Tibial artery (tissue), 4 donors: ENCODE measurements around the gene NCKAP5.
"Not testable (repeated sequence)": the region's sequence is repeated elsewhere in the genome, so short reads cannot be mapped to it uniquely, and the experiment has no call there.

Experiments
- DNase-seq, 2 donors: peaks; one replicate each; pipeline ENCODE4 v3.0.0-alpha.2; 2019
- H3K27ac ChIP-seq, 2 donors: fragments of 200-600 bp; sonication (generic) in 1 of 2; 1 replicate in 1 of 2; 2 replicates in 1 of 2; pipeline ENCODE4 v1.5.1; 2018 to 2019; ENCODE audit warnings: mild to moderate bottlenecking in 1 of 2
- H3K27me3 ChIP-seq, 2 donors: fragments of 200-600 bp; sonication (generic) in 1 of 2; one replicate each; pipeline versions ENCODE4 v1.5.1 to v1.6.0; 2016 to 2019
- H3K36me3 ChIP-seq, 3 donors: fragments of 200-600 bp; sonication (generic) in 2 of 3; one replicate each; pipeline ENCODE4 v1.5.1; 2016 to 2019; ENCODE audit warnings: mild to moderate bottlenecking in 2 of 3
- H3K4me1 ChIP-seq, 4 donors: fragments of 200-600 bp; sonication (generic) in 2 of 4; 1 replicate in 3 of 4; 2 replicates in 1 of 4; pipeline ENCODE4 v1.5.1; 2016 to 2019
- H3K4me3 ChIP-seq, 2 donors: fragments of 200-600 bp; sonication (generic) in 1 of 2; 1 replicate in 1 of 2; 2 replicates in 1 of 2; pipeline ENCODE4 v1.5.1; 2018 to 2019; ENCODE audit warnings: mild to moderate bottlenecking in 2 of 2
- H3K9me3 ChIP-seq, 3 donors: fragments of 200-600 bp; sonication (generic) in 1 of 3; one replicate each; pipeline ENCODE4 v1.5.1; 2016 to 2019
- CTCF ChIP-seq, 2 experiments: fragments of 200-600 bp in 1 of 2; fragments of 450-650 bp in 1 of 2; IDR thresholded peaks; one replicate each; pipeline ENCODE4 v1.5.1; 2017 to 2019; ENCODE audit warnings: antibody characterized with exemption in 2 of 2, mild to moderate bottlenecking in 1 of 2, moderate library complexity in 1 of 2
- intact Hi-C: fragments of 100-400 bp; cut with DNase I; formaldehyde crosslinking; loops from one replicate; pipeline ENCODE4 v1.15.0; 2023; ENCODE audit warnings: low total_unique reads

NCKAP5 gene

DNA sequence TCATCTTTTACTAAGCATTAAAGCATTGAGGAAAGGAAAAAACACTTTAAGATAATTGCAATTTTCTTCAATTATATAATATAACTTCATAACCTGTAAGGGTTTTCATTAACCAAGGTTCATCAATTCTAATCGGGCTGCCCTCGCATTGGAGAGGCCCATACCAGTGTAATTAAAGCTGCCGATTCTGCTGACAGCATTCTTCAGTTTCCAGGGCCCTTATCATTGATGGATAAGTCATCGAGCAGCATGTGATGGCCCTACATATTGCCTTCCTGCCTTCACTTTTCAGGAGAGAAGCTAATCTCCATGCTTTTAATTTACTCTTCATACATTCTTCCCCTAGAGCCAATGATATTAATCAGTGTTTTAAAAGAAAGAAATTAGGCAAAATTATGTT, 92.0 kb downstream of the NCKAP5 start:
- no peaks in the 10 kb centered on the region for H3K36me3 ChIP-seq
- H3K4me1 ChIP-seq, result no peaks in the 10 kb centered on the region
- no peak for TF ChIP-seq CTCF (IDR thresholded peaks at IDR 0.05)
- intact Hi-C loops, result no loop called here
- H3K27ac ChIP-seq, result no peak overlapping the region
- H3K4me3 ChIP-seq, result no peak overlapping the region
- H3K9me3 ChIP-seq, result no peaks in the 10 kb centered on the region
- no peaks in the 10 kb centered on the region for H3K27me3 ChIP-seq
- no peak for DNase-seq

GRCh38 chr2:133475610-133476009, 92.7 kb downstream of the NCKAP5 start:
- H3K4me3 ChIP-seq, result no peak overlapping the region
- H3K36me3 ChIP-seq, result no peaks in the 10 kb centered on the region
- no peaks in the 10 kb centered on the region for H3K4me1 ChIP-seq
- no peak for DNase-seq
- intact Hi-C loops, result no loop called here
- no peak for TF ChIP-seq CTCF (IDR thresholded peaks at IDR 0.05)
- H3K27me3 ChIP-seq, result no peaks in the 10 kb centered on the region
- no peaks in the 10 kb centered on the region for H3K9me3 ChIP-seq
- no peak overlapping the region for H3K27ac ChIP-seq

GRCh38 chr2:133470446-133470845, 97.8 kb downstream of the NCKAP5 start:
- H3K9me3 ChIP-seq, intact Hi-C loops, H3K27ac ChIP-seq, H3K4me3 ChIP-seq, H3K27me3 ChIP-seq, H3K4me1 ChIP-seq, H3K36me3 ChIP-seq, DNase-seq: not testable (repeated sequence)

DNA sequence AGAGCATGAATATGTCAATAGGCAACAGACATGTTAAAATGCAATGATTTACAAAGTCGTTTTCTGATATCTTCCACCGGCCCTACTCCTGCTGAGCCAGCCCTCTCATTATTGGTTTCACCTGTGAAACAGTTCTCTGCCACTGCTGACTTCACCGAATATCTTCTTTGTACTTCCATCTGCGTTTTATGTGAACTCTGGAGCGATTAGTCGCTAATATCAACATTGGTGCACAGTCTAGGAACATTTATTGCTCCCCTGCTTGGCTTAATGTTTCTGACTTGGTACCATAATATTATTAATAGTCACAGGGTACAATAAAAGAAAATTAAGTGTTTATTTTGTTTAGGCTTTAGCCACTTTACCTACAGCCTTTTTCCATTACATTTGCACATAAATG, 105.5 kb downstream of the NCKAP5 start:
- no peak for TF ChIP-seq CTCF (IDR thresholded peaks at IDR 0.05)
- DNase-seq, result no peak

GRCh38 chr2:133461484-133461883, 106.8 kb downstream of the NCKAP5 start:
- Histone ChIP-seq H3K4me1 (no peaks in the 10 kb centered on the region), H3K27me3 (no peaks in the 10 kb centered on the region), H3K27ac (no peak overlapping the region), H3K36me3 (no peaks in the 10 kb centered on the region), H3K9me3 (no peaks in the 10 kb centered on the region), H3K4me3 (no peak overlapping the region)
- DNase-seq, result no peak
- intact Hi-C loops, result no loop called here
- TF ChIP-seq CTCF (IDR thresholded peaks at IDR 0.05), result no peak

More for the DNA sequence above, 105.5 kb downstream of the NCKAP5 start:
- intact Hi-C loops, result loop anchor here (2.0 kb wide), 1 partner anchor 488 kb away; no protein-coding TSS in a partner anchor
- no peaks in the 10 kb centered on the region for H3K27me3 ChIP-seq
- no peak overlapping the region for H3K27ac ChIP-seq
- H3K9me3 ChIP-seq, result no peaks in the 10 kb centered on the region
- H3K36me3 ChIP-seq, result no peaks in the 10 kb centered on the region
- H3K4me3 ChIP-seq, result no peak overlapping the region
- H3K4me1 ChIP-seq, result no peaks in the 10 kb centered on the region

- intact Hi-C loops, result no loop called here
- H3K4me1 ChIP-seq, result no peaks in the 10 kb centered on the region
- H3K9me3 ChIP-seq, result no peaks in the 10 kb centered on the region
- no peak overlapping the region for H3K4me3 ChIP-seq
- no peaks in the 10 kb centered on the region for H3K27me3 ChIP-seq
- no peak for DNase-seq
- no peak overlapping the region for H3K27ac ChIP-seq
- H3K36me3 ChIP-seq, result no peaks in the 10 kb centered on the region
- no peak for TF ChIP-seq CTCF (IDR thresholded peaks at IDR 0.05)
Measured at GRCh38 chr2:133459590-133459989, 108.7 kb downstream of the NCKAP5 start.
